T-cell (primary cell): ENCODE data around the gene DBH. TPM values are rescaled to one million over a fixed set of nuclear protein-coding genes. Genes with fewer than 3 reads are reported as not detected.

ENCODE experiments used
- ATAC-seq, 4 experiments: fragments of 200-7000 bp in 3 of 4; fragments of 150-1000 bp in 1 of 4; cut with Tn5 transposase; replicated peaks in 1 of 4; 1 replicate in 3 of 4; 2 replicates in 1 of 4; pipeline ENCODE4 v1.10.0; 2021; ENCODE audit warnings: moderate library complexity in 3 of 4, mild to moderate bottlenecking in 2 of 4, moderate number of reproducible peaks in 1 of 4
- CTCF ChIA-PET, 2 donors: fragments of 300-600 bp; sonication (Branson Sonifier 250); formaldehyde crosslinking; loops; one replicate each; lab custom pipeline; 2022; ENCODE audit warnings: antibody characterized with exemption in 2 of 2; lab: Charles Lee
- POLR2A ChIA-PET, 2 donors: fragments of 300-600 bp; sonication (Branson Sonifier 250); formaldehyde crosslinking; loops; one replicate each; lab custom pipeline; 2022; ENCODE audit warnings: antibody characterized with exemption in 2 of 2; lab: Charles Lee
- DNase-seq, 35 experiments: peaks; one replicate each; pipeline versions ENCODE4 v3.0.0 to v3.0.0-alpha.2; 2013 to 2023
- H3K27ac ChIP-seq: one replicate; pipeline ENCODE4 v1.5.1; 2013; ENCODE audit warnings: low read length
- H3K27me3 ChIP-seq, 2 experiments: replicated peaks in 1 of 2; 1 replicate in 1 of 2; 2 replicates in 1 of 2; pipeline versions ENCODE4 v1.6.1 to v1.7.0; 2013; ENCODE audit warnings: low read length in 1 of 2, mixed read lengths in 1 of 2; ENCODE audit not compliant: control insufficient read depth in 2 of 2, insufficient read depth in 2 of 2; ENCODE audit errors: extremely low read depth in 1 of 2
- H3K36me3 ChIP-seq, 2 donors: 1 replicate in 1 of 2; 2 replicates in 1 of 2; pipeline versions ENCODE4 v1.6.1 to v1.7.0; 2013; ENCODE audit warnings: low read length in 1 of 2; ENCODE audit not compliant: control insufficient read depth in 2 of 2, insufficient read depth in 1 of 2; ENCODE audit errors: extremely low read depth in 1 of 2
- H3K4me1 ChIP-seq, 2 experiments: 1 replicate in 1 of 2; 2 replicates in 1 of 2; pipeline versions ENCODE4 v1.6.1 to v1.7.0; 2013; ENCODE audit warnings: low read length in 2 of 2, mixed read lengths in 1 of 2; ENCODE audit not compliant: insufficient read depth in 2 of 2, control insufficient read depth in 1 of 2; ENCODE audit errors: extremely low read depth in 1 of 2
- H3K4me3 ChIP-seq, 2 donors: 1 replicate in 1 of 2; 2 replicates in 1 of 2; pipeline versions ENCODE4 v1.5.1 to v1.7.0; 2013; ENCODE audit warnings: mild to moderate bottlenecking in 2 of 2, low read length in 1 of 2, moderate library complexity in 1 of 2; ENCODE audit not compliant: control insufficient read depth in 1 of 2; ENCODE audit errors: extremely low read depth in 1 of 2
- H3K9me3 ChIP-seq: 2 replicates; pipeline ENCODE4 v1.7.0; 2013
- H3K27ac Mint-ChIP-seq, 2 donors: one replicate each; pipeline ENCODE4 v1.8.0; 2020 to 2021; ENCODE audit warnings: mild to moderate bottlenecking in 2 of 2, mixed read lengths in 2 of 2
- H3K27me3 Mint-ChIP-seq, 2 donors: one replicate each; pipeline ENCODE4 v1.8.0; 2021 to 2022; ENCODE audit warnings: mixed read lengths in 2 of 2
- H3K36me3 Mint-ChIP-seq: one replicate; pipeline ENCODE4 v1.8.0; 2021; ENCODE audit warnings: mixed read lengths
- H3K4me1 Mint-ChIP-seq, 3 donors: one replicate each; pipeline ENCODE4 v1.8.0; 2020 to 2022; ENCODE audit warnings: mixed read lengths in 3 of 3, mild to moderate bottlenecking in 1 of 3
- H3K4me3 Mint-ChIP-seq, 3 donors: one replicate each; pipeline ENCODE4 v1.8.0; 2020 to 2022; ENCODE audit warnings: mild to moderate bottlenecking in 3 of 3, mixed read lengths in 3 of 3, moderate library complexity in 3 of 3
- H3K9me3 Mint-ChIP-seq, 3 donors: one replicate each; pipeline ENCODE4 v1.8.0; 2020 to 2022; ENCODE audit warnings: mixed read lengths in 3 of 3
- WGBS: methylation state at CpG from one replicate; pipeline ENCODE4 v1.1.5; 2013; ENCODE audit warnings: missing lambda C conversion rate; ENCODE audit not compliant: insufficient coverage; 5-methylcytosine and 5-hydroxymethylcytosine counted together
- total RNA-seq, 35 experiments: library from RNA in 6 of 35; stranded (reverse) in 6 of 35; fragments of 120-200 nt in 1 of 35; gene quantifications; one replicate each; pipeline versions ENCODE4 v1.2.1 to v1.2.4 and lab custom pipeline; 2013 to 2026

Gene DBH
- total RNA-seq, 5 donors from 2014 or later (not counting 1 experiment from before 2014, with no cell fraction given): 0.26 to 0.82 (median 0.32) TPM

DNA sequence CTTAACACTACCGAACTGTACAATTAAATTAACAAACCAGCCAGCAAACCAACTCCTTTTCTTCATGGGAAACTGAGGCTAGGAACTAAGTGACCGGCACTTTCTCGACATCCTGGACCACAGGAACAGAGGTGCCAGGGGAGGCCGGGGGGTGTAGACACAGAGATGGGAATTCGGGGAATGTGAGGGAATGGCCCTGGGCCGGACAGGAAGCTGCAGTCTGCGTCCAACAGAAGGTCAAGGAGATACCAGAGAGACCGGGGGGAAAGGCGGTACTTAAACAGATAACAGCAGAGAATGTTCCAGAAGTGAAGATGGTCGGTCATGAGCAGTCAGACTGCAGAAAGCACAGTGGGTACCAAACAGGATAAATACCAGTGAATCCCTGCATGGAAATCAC lies 40.3 kb downstream of the DBH start:
- H3K27me3 Mint-ChIP-seq: no peaks in the 10 kb centered on the region
- Histone ChIP-seq H3K9me3 (no peaks in the 10 kb centered on the region), H3K36me3 (peaks cover 7 to 15% of the 10 kb centered on the region in 2 donors), H3K27ac (peak overlapping the region; percentile 84), H3K27me3 (no peaks in the 10 kb centered on the region), H3K4me3 (no peak overlapping the region), H3K4me1 (peaks cover 25 to 81% of the 10 kb centered on the region in 2 experiments)
- DNase-seq (no peak), ATAC-seq (no peak)
- peaks cover 40 to 48% (median 44%) of the 10 kb centered on the region in 3 donors for H3K4me1 Mint-ChIP-seq
- H3K9me3 Mint-ChIP-seq: no peaks in the 10 kb centered on the region
- WGBS: 94% methylated on average over 7 of the region's 10 CpGs
- POLR2A ChIA-PET: interaction anchor here (0.5 to 1.0 kb wide), 2 partner anchors 25 to 537 kb away, joined by 6 to 7 read pairs; no protein-coding TSS in a partner anchor
- peak overlapping the region; percentile 99 to 100 for H3K27ac Mint-ChIP-seq
- no peaks in the 10 kb centered on the region for H3K36me3 Mint-ChIP-seq
- H3K4me3 Mint-ChIP-seq: peak overlapping the region in 1 of 3 donors; percentile 51
- CTCF ChIA-PET: interaction anchor here in 1 of 2 donors (0.9 to 1.8 kb wide), 3 partner anchors 21 to 48 kb away, joined by 3 to 8 read pairs (median 3); no protein-coding TSS in a partner anchor

- CTCF ChIA-PET: interaction anchor here in 1 of 2 donors (0.9 to 1.8 kb wide), 3 partner anchors 20 to 47 kb away, joined by 3 to 8 read pairs (median 3); no protein-coding TSS in a partner anchor
- H3K4me1 Mint-ChIP-seq: peaks cover 48 to 55% (median 50%) of the 10 kb centered on the region in 3 donors
- peak overlapping the region; percentile 84 for H3K27ac ChIP-seq
Measured at GRCh38 chr9:133677126-133678010, 41.2 kb downstream of the DBH start.

GRCh38 chr9:133679056-133679455 lies 42.9 kb downstream of the DBH start:
- no peak for DNase-seq
- no peaks in the 10 kb centered on the region for H3K9me3 Mint-ChIP-seq
- Histone ChIP-seq H3K9me3 (no peaks in the 10 kb centered on the region), H3K4me1 (peaks cover 45 to 97% of the 10 kb centered on the region in 2 experiments), H3K27me3 (no peaks in the 10 kb centered on the region), H3K27ac (no peak overlapping the region), H3K4me3 (no peak overlapping the region), H3K36me3 (peaks cover 3 to 9% of the 10 kb centered on the region in 2 donors)
- peak overlapping the region; percentile 99 to 100 for H3K27ac Mint-ChIP-seq
- WGBS: 84% methylated on average over 14 of the region's 15 CpGs
- H3K4me3 Mint-ChIP-seq: peak overlapping the region in 1 of 3 donors; percentile 15
- no peak for ATAC-seq
- H3K27me3 Mint-ChIP-seq: no peaks in the 10 kb centered on the region
- H3K4me1 Mint-ChIP-seq: peaks cover 57 to 70% (median 64%) of the 10 kb centered on the region in 3 donors
- no peaks in the 10 kb centered on the region for H3K36me3 Mint-ChIP-seq
- POLR2A ChIA-PET: no interaction called here
- CTCF ChIA-PET: no interaction called here

More at GRCh38 chr9:133677126-133678010, 41.2 kb downstream of the DBH start:
- Mint-ChIP-seq H3K36me3 (no peaks in the 10 kb centered on the region), H3K27ac (peak overlapping the region; percentile 99 to 100), H3K27me3 (no peaks in the 10 kb centered on the region), H3K4me3 (peak overlapping the region; percentile 34 to 63 (median 51)), H3K9me3 (no peaks in the 10 kb centered on the region)
- no peak overlapping the region for H3K4me3 ChIP-seq
- peaks cover 34 to 90% of the 10 kb centered on the region in 2 experiments for H3K4me1 ChIP-seq
- no peaks in the 10 kb centered on the region for H3K9me3 ChIP-seq
- peaks cover 5 to 9% of the 10 kb centered on the region in 2 donors for H3K36me3 ChIP-seq
- WGBS: 42% methylated on average over 8 of the region's 17 CpGs
- DNase-seq (peak; percentile 32 to 91 (median 75)), ATAC-seq (peak; percentile 98 to 99 (median 99))
- H3K27me3 ChIP-seq: no peaks in the 10 kb centered on the region
- POLR2A ChIA-PET: interaction anchor here (0.5 to 1.0 kb wide), 4 partner anchors 24 to 538 kb away, joined by 3 to 7 read pairs (median 6); no protein-coding TSS in a partner anchor

DNA sequence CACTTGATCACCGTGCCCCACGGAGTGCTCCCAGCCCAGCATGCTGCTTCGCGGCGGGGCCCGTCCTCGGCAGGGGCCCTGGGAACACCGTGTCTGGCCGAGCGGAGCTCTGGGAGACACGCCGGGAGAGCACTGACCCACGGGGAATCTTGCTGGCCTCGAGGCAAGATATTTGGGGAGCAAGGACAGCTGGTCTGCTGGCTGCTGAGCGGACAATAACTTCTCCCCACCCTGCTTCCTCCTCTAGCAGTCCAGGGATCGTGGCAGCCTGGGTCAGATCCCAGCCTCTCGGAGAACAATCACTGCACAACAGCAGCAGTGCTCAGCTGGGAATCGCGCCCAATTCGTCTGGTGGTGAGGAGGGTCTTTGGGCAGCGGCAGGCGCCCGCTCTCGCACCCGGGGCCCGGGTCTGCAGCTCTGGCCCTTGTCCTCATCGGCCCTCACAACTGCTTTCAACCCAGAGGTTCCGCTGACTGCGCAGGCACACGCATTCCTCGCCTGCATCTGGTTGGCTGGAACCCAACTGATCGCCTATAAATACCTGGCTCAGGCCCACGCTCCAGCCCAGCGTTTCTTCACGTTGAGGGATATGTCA lies 43.4 kb downstream of the DBH start:
- DNase-seq: no peak
- H3K4me1 ChIP-seq: peaks cover 49 to 97% of the 10 kb centered on the region in 2 experiments
- no peaks in the 10 kb centered on the region for H3K27me3 ChIP-seq
- H3K9me3 ChIP-seq: no peaks in the 10 kb centered on the region
- Mint-ChIP-seq H3K27ac (peak overlapping the region in 1 of 2 donors; percentile 52), H3K4me3 (no peak overlapping the region), H3K27me3 (no peaks in the 10 kb centered on the region), H3K4me1 (peaks cover 60 to 73% (median 68%) of the 10 kb centered on the region in 3 donors), H3K36me3 (no peaks in the 10 kb centered on the region), H3K9me3 (no peaks in the 10 kb centered on the region)
- no peak overlapping the region for H3K27ac ChIP-seq
- ChIA-PET POLR2A (no interaction called here), CTCF (no interaction called here)
- H3K36me3 ChIP-seq: peaks cover 3 to 9% of the 10 kb centered on the region in 2 donors
- no peak for ATAC-seq
- 97% methylated on average over 30 of the region's 35 CpGs for WGBS
- H3K4me3 ChIP-seq: no peak overlapping the region

GRCh38 chr9:133680250-133680975 lies 44.2 kb downstream of the DBH start:
- no peaks in the 10 kb centered on the region for H3K36me3 Mint-ChIP-seq
- Histone ChIP-seq H3K27ac (no peak overlapping the region), H3K4me1 (peaks cover 56 to 97% of the 10 kb centered on the region in 2 experiments), H3K9me3 (no peaks in the 10 kb centered on the region), H3K27me3 (no peaks in the 10 kb centered on the region), H3K4me3 (no peak overlapping the region), H3K36me3 (peaks cover 3 to 9% of the 10 kb centered on the region in 2 donors)
- CTCF ChIA-PET: no interaction called here
- DNase-seq: no peak
- H3K27ac Mint-ChIP-seq: peak overlapping the region; percentile 31 to 71
- H3K4me1 Mint-ChIP-seq: peaks cover 56 to 77% (median 71%) of the 10 kb centered on the region in 3 donors
- H3K27me3 Mint-ChIP-seq: no peaks in the 10 kb centered on the region
- no peak for ATAC-seq
- POLR2A ChIA-PET: no interaction called here
- 80% methylated on average over 19 of the region's 21 CpGs for WGBS
- H3K4me3 Mint-ChIP-seq: no peak overlapping the region
- no peaks in the 10 kb centered on the region for H3K9me3 Mint-ChIP-seq
